HUES6 (cell line): ENCODE results near the gene RGCC.

Source experiments
- H3K27ac ChIP-seq: 2 replicates; pipeline ENCODE4 v1.7.0; 2013; ENCODE audit warnings: low read depth, mild to moderate bottlenecking, low read length, inconsistent platforms
- H3K27me3 ChIP-seq: 2 replicates; pipeline ENCODE4 v1.6.1; 2013; ENCODE audit warnings: low read length; ENCODE audit not compliant: control insufficient read depth, insufficient read depth
- H3K36me3 ChIP-seq: 2 replicates; pipeline ENCODE4 v1.6.1; 2013; ENCODE audit warnings: low read length; ENCODE audit not compliant: control insufficient read depth, insufficient read depth
- H3K4me1 ChIP-seq: 2 replicates; pipeline ENCODE4 v1.6.1; 2013; ENCODE audit warnings: low read length; ENCODE audit not compliant: control insufficient read depth, insufficient read depth
- H3K4me3 ChIP-seq: 2 replicates; pipeline ENCODE4 v1.5.1; 2013; ENCODE audit warnings: low read depth, low read length
- H3K9ac ChIP-seq: one replicate; pipeline ENCODE4 v1.6.1; 2013; ENCODE audit warnings: mild to moderate bottlenecking, low read length
- H3K9me3 ChIP-seq: 2 replicates; pipeline ENCODE4 v1.6.1; 2013; ENCODE audit warnings: low read depth, low read length; ENCODE audit not compliant: control insufficient read depth, insufficient read depth

Gene RGCC

DNA sequence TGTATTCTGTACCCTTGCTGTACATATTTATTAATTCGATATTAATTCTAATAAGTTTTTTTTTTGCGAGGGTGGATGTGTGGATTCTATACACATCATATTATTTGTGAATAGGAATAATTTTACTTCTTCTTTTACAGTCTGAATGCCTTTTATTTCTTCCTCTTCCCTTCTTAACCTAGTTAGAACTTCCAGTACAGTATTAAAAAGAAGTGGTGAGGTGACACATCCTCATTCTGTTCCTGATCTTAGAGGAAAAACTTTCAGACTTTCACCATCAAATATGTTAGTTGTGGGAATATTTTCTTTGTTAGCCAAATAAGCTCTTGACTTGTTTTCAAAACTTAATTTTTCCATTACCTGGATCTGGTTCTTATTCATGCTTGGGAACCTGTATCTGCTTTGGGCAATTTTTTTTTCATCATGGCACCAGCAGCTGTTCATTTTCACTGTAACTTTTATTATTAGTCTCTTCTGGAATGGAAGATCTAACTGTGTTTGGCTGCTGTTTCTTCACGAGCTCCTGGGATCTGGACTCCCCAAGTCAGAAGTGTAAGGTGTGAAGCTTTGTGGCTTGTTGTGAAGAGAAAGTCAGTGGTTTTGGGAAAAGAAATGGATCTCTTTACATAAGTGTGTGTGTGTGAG is 33.1 kb downstream of the RGCC start:
- Histone ChIP-seq H3K36me3 (no peaks in the 10 kb centered on the region), H3K27me3 (no peaks in the 10 kb centered on the region), H3K9ac (no peak overlapping the region), H3K4me1 (no peaks in the 10 kb centered on the region), H3K27ac (no peak overlapping the region), H3K4me3 (no peak overlapping the region), H3K9me3 (no peaks in the 10 kb centered on the region)

DNA sequence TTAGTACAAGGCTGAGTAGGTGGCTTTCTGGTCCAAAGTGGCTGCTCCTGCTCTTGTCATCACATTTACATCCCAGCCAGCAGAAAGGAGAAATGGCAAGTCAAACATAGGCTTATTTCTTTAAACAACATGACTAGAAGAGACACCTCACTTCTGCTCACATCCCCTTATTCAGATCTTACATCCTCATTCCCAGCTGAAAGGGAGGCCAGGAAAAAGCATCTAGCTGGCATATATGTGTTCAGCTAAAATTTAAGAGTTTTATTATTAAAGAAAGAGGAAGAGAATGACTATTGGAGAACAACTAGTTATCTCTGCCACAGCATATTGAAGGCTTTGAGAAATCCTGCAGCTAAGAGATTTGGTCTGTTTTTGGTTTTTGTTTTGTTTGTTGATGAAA is 34.1 kb downstream of the RGCC start:
- H3K27ac ChIP-seq, result no peak overlapping the region
- H3K4me3 ChIP-seq, result no peak overlapping the region
- no peaks in the 10 kb centered on the region for H3K9me3 ChIP-seq
- H3K27me3 ChIP-seq, result no peaks in the 10 kb centered on the region
- no peak overlapping the region for H3K9ac ChIP-seq
- no peaks in the 10 kb centered on the region for H3K36me3 ChIP-seq
- no peaks in the 10 kb centered on the region for H3K4me1 ChIP-seq

DNA sequence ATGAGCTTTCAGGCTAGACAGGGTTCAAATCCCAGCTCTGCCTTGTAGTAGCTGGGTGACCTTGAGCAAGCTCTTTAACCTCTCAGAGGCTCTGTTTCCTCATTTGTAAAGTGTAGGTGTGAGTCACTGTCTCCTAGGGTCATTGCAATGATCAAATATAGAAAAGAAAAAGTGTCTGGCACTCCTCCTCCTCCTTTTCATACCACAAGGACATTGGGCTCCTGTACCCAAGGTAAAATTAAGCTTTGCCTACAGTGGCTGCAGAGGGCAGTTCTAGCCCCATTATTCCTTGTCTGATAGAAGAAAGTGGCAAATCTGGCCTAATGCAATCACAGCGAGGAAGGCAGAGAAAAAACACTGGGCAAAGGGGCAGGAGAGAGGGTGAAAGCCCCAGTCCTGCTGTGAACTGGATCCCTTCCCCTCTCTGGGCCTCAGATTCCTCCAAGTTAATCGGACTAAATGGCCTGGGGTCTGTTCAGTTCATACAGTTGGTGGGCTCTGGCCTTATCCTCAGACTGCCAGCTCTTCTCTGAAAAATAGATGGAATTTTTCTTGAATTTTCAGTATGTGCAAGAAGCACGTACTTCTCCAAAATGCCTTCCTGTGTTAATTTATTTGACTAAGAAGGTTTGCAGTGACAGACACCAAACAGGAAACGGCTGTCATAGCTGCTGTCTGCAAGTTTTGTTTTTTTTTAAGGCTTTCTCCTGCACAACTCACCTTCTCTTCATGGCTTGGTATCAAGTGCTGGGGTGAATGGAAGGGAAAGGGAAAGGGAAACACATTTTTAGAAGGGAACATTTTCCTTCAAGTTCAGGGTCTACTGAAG is 35.3 kb downstream of the RGCC start:
- Histone ChIP-seq H3K36me3 (no peaks in the 10 kb centered on the region), H3K9ac (no peak overlapping the region), H3K27me3 (no peaks in the 10 kb centered on the region), H3K4me3 (no peak overlapping the region), H3K4me1 (no peaks in the 10 kb centered on the region), H3K9me3 (no peaks in the 10 kb centered on the region), H3K27ac (no peak overlapping the region)

DNA sequence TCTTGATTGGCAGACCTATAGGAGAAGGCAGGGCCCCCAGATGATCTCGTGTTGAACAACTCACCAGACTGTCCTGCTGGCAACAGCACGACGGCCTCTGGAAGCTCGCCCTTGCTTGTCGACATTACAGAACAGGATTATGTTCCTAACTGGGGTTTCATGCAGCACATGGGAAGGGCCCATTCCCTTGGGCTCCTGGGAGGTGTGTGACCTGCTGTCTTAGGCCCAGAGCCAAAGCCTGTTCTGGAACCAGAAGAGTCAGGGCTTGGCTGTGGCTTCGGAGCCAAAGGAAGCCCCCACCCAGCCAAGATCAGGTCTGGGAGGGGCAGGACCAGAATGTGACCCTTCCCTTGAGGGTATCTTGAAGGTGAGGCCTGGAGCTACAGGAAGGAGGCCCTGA is 36.9 kb downstream of the RGCC start:
- no peak overlapping the region for H3K4me3 ChIP-seq
- H3K4me1 ChIP-seq, result no peaks in the 10 kb centered on the region

DNA sequence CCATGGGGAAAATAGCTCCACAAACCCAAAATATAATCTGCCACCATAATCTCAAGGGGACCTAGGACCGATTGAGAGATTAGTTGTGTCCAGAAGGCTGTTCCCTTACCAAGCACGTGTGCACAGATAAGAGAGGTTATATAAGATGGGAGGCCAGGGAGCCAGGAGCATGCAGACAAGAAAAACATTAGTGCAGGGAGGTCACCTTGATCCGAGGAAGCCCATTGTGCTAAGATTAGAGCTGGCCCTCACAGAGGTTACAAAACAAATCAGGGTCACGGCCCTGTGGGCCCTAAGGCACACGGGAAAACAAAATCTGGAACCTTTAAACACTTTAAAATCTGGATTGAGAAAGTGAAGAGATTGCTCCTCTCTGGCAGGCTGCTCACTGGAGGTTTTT is 37.7 kb downstream of the RGCC start:
- no peaks in the 10 kb centered on the region for H3K4me1 ChIP-seq
- no peaks in the 10 kb centered on the region for H3K9me3 ChIP-seq
- no peaks in the 10 kb centered on the region for H3K36me3 ChIP-seq
- no peak overlapping the region for H3K9ac ChIP-seq
- H3K4me3 ChIP-seq, result no peak overlapping the region
- H3K27me3 ChIP-seq, result no peaks in the 10 kb centered on the region
- no peak overlapping the region for H3K27ac ChIP-seq

More for the DNA sequence above, 36.9 kb downstream of the RGCC start:
- Histone ChIP-seq H3K9me3 (no peaks in the 10 kb centered on the region), H3K27ac (no peak overlapping the region), H3K36me3 (no peaks in the 10 kb centered on the region), H3K9ac (no peak overlapping the region), H3K27me3 (no peaks in the 10 kb centered on the region)

DNA sequence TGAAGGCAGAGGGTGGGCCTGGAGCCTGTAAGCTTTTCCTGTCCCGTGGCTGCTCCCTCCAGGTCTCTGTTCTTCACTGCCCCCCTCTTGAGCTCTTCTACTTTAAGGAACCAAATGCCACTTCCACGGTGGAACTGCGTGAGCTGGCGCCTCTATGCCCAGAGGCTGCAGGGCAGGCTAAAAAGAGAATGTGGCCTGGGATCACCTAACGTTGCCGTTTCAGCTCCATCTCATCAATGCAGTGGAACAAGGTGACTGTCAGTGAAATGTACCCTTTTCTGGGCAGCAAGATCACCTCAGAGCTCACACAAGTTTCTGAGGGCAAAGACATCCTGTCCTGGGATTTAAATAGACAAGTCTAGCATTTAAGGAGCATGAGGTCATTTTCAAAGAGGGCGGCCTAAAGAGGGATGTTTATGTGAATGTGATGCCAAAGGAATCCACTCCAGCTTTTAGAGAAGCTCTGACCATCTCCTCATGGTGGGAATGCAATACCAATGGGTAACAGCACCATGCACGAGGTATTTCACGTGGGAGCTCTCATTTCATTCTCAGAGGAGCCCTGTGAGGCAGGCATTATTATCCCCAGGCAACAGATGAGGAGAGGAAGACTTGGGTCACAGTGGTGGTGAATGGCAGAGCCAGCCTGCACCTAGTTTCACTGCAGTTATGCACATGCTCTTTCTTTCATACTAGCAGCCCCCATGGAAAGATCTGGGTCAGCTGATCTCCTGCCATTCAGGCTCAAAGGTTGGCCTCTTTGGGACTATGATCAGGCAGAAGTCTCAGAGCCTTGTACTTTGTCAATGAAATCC is 39.3 kb downstream of the RGCC start:
- Histone ChIP-seq H3K36me3 (no peaks in the 10 kb centered on the region), H3K27ac (no peak overlapping the region), H3K27me3 (no peaks in the 10 kb centered on the region), H3K9me3 (no peaks in the 10 kb centered on the region), H3K9ac (no peak overlapping the region), H3K4me1 (no peaks in the 10 kb centered on the region), H3K4me3 (no peak overlapping the region)

DNA sequence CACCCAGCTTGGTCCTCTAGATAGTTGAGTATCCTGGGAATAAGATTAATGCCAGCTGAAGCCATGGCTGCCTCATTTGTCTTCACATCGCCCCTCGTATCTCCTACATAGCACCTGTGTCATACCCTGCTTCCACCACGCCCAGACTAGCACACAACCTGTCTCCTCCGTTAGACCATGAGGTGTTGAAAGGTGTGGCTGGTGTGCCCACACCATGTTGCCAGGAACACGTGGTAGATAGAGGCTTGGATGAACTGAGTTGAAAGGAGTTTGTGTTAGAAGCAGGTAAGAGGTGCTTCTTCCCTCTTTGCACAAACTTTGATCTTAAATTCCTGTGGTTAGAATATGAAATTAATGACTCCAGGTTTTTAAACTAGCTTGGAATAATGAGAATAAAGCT is 40.1 kb downstream of the RGCC start:
- Histone ChIP-seq H3K9ac (no peak overlapping the region), H3K27ac (no peak overlapping the region), H3K36me3 (no peaks in the 10 kb centered on the region), H3K4me1 (no peaks in the 10 kb centered on the region), H3K9me3 (no peaks in the 10 kb centered on the region), H3K4me3 (no peak overlapping the region), H3K27me3 (no peaks in the 10 kb centered on the region)

DNA sequence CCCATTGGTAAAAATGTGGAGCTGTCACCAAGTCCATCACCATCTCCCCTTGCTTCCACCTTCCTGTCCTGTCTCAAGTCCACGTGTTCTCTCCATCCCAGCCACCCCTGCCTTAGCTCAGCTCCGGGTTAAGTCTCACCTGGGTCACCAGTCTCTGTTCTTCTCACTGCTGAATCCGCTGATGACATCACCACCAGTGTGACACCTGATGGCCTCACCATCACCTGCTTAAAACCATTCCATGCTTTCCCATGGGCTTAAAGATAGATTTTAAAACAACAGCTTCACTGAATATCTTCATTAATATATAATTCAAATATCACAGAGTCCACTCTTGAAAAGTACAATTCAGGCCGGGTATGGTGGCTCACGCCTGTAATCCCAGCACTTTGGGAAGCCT is 42.1 kb downstream of the RGCC start:
- Histone ChIP-seq H3K9ac (no peak overlapping the region), H3K4me3 (no peak overlapping the region), H3K27me3 (no peaks in the 10 kb centered on the region), H3K9me3 (peaks cover 5% of the 10 kb centered on the region; the same call in 1 of the 2 replicates), H3K36me3 (no peaks in the 10 kb centered on the region), H3K27ac (no peak overlapping the region), H3K4me1 (no peaks in the 10 kb centered on the region)

DNA sequence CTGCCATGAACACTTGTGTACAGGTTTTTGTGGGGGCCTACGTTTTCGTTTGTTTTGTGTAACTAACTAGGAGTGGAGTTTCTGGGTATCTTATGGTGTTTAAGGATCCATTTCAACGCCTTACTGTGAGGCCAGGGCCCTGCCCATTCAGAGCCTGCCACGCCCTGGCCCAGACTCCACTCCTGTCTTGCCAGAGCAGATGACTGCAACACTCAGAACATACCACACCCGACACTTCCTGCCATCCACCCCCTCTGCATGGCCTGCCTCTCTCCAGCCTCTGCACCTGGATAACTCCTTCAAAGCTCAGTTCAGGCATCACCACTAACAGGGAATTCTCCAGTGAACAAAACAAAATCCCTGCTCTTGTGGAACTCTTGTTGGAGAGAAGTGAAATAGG is 43.2 kb downstream of the RGCC start:
- peaks cover 10% of the 10 kb centered on the region for H3K9me3 ChIP-seq
- H3K27me3 ChIP-seq, result no peaks in the 10 kb centered on the region
- no peaks in the 10 kb centered on the region for H3K4me1 ChIP-seq
- H3K27ac ChIP-seq, result no peak overlapping the region
- H3K4me3 ChIP-seq, result no peak overlapping the region
- H3K36me3 ChIP-seq, result no peaks in the 10 kb centered on the region
- no peak overlapping the region for H3K9ac ChIP-seq

DNA sequence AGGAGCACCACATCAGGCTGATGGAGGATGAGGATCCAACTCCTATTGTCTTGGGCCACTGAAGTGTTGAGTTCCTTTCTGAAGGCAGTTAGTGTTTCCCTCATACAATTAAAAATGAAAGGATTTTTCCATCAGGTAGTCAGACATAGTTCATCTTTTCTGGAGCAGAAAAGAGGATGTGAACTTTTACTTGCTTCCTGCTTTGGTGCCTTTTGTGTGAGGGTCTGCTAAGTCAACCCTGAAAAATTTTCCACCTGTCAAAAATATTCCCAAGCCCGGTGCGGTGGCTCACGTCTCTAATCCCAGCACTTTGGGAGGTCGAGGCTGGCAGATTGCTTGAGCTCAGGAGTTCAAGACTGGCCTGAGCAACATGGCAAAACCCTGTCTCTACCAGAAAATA is 43.9 kb downstream of the RGCC start:
- Histone ChIP-seq H3K9ac (no peak overlapping the region), H3K9me3 (peaks cover 10% of the 10 kb centered on the region), H3K36me3 (no peaks in the 10 kb centered on the region), H3K27me3 (no peaks in the 10 kb centered on the region), H3K4me1 (no peaks in the 10 kb centered on the region), H3K4me3 (no peak overlapping the region), H3K27ac (no peak overlapping the region)

DNA sequence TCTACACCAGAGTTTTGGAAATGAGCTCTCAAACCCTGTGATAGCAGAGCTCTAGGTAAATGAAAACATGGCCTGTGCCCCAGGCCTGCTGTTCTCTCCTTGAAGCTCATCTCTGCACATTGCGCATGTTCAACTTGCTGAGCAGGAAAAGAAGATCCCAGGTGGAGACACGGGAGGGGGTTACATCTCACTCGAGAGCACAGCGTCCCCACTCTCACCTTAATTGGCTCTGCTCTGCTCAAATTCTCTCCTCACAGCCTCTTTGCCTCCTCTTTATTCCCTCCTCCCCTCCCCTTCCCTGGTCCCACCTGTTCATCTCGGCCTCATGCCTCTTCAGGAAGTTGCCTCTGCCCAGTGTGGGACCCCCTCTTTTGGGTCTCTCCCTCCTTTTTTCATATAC is 44.7 kb downstream of the RGCC start:
- H3K27me3 ChIP-seq, result no peaks in the 10 kb centered on the region
- H3K27ac ChIP-seq, result no peak overlapping the region
- H3K4me1 ChIP-seq, result no peaks in the 10 kb centered on the region
- no peak overlapping the region for H3K9ac ChIP-seq
- H3K36me3 ChIP-seq, result no peaks in the 10 kb centered on the region
- no peak overlapping the region for H3K4me3 ChIP-seq
- peaks cover 10% of the 10 kb centered on the region for H3K9me3 ChIP-seq
